Stomach (tissue), 4 donors: ENCODE results near the gene BRD3OS.

Experiments used
- POLR2AphosphoS5 ChIP-seq, 3 donors: sonication (generic); formaldehyde crosslinking; IDR thresholded peaks; one replicate each; pipeline ENCODE4 v1.6.1; 2016; ENCODE audit warnings: antibody characterized with exemption in 3 of 3
- TF ChIP-seq, protein P1 (sequence below), 7 experiments: fragments of 450-650 bp in 4 of 7; fragments of 200-600 bp in 3 of 7; sonication (generic) in 3 of 7; IDR thresholded peaks; one replicate each; pipeline ENCODE4 v1.5.1; 2016 to 2019; ENCODE audit warnings: antibody characterized with exemption in 7 of 7, control low read depth in 2 of 7, mild to moderate bottlenecking in 1 of 7

DNA sequence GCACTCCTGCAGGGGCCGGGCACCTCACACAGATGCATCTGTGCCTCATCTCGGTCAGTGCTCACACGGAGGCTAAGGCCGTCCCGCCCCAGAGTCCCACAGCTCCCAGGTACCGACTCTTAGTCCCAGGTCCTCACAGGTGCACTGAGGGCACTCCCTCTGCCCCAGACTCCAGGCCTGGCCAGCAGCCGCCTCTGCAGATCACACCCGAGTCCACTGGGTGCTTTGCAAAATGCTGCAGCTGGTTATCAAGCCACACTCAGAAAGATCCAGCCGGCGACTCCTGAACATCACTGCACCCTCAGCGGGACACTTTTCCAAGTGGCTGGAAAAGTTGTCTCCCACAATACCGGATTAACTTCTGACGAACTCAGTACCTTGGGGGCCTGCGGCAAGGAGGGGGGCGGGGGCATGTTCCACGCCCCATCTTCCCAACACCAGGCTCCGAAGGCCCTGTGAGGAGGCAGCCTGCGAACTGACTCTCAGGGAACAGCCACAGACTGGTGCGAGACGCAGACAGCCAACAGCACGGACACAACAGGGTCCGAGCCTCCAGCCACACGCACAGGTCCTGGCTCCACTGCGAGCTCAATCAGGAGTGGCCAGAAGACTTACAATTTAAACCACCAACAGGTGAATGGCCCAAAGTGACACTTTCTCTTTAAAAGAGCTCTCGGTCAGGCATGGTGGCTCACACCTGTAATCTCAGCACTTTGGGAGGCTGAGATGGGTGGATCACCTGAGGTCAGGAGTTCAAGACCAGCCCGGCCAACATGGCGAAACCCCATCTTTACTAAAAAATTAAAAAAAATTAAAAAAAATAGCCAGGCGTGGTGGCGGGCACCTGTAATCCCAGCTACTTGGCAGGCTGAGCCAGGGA lies 38.5 kb downstream of the BRD3OS start:
- TF ChIP-seq, protein P1, sequence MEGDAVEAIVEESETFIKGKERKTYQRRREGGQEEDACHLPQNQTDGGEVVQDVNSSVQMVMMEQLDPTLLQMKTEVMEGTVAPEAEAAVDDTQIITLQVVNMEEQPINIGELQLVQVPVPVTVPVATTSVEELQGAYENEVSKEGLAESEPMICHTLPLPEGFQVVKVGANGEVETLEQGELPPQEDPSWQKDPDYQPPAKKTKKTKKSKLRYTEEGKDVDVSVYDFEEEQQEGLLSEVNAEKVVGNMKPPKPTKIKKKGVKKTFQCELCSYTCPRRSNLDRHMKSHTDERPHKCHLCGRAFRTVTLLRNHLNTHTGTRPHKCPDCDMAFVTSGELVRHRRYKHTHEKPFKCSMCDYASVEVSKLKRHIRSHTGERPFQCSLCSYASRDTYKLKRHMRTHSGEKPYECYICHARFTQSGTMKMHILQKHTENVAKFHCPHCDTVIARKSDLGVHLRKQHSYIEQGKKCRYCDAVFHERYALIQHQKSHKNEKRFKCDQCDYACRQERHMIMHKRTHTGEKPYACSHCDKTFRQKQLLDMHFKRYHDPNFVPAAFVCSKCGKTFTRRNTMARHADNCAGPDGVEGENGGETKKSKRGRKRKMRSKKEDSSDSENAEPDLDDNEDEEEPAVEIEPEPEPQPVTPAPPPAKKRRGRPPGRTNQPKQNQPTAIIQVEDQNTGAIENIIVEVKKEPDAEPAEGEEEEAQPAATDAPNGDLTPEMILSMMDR (IDR thresholded peaks at IDR 0.05) = no peak
- TF ChIP-seq POLR2AphosphoS5 (IDR thresholded peaks at IDR 0.05) = no peak
